Pulmonary artery endothelial cell (primary cell): Measurements from ENCODE around the gene LPIN3. TPM values are rescaled to one million over a fixed set of nuclear protein-coding genes. Genes with fewer than 3 reads are reported as not detected.

Source experiments
- DNase-seq: peaks from one replicate; pipeline ENCODE4 v3.0.0-alpha.2; 2011; ENCODE audit warnings: low read depth, low spot score
- total RNA-seq: library from RNA; depleted of rRNA; stranded (reverse); fragments of >200 nt; gene quantifications from 2 replicates; pipeline ENCODE4 v1.2.3, GENCODE V29; 2014

LPIN3 gene
- total RNA-seq, 1 donor from 2014 or later: 2.1 TPM

DNA sequence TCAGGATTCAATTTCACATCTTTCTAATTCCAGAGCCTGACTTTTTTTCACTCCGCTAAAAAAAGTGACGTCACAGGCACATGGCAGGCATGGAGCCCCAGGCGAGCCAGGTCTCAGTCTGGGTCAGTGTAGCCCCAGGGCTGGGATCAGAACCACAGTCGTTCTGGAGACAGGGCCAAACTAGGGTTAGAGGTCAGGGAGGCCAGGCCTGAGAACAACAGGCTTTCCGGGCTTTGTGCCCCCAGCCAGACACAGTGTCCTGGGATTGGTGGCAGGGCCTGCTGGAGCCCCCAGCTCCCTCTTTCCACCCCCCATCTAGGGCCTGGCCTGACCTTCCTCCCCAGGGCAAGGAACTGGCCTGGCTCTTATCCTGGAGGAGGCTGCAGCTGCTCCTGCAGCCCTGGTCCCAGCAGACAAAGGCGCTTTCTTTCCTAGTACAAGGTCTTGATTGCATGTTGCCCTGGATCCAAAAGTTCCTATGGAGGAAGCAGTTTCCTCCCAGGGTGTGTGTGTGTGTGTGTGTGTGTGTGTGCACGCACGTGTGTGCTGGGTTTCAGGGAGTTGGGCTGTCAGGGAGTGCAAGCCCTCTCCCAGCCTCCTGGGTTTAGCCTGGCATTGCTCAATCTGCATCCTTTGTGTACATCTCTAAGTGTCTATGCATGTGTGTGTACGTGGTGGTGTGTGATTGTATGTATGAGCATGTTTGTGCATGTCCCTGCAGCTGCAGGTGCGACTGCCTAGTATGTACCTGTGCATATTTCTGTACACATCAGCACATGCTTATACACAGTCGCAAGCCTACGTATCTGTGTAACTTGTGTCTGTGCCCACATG, 52.5 kb downstream of the LPIN3 start:
- DNase-seq: no peak

GRCh38 chr20:41393705-41394066, 53.1 kb downstream of the LPIN3 start:
- no peak for DNase-seq

GRCh38 chr20:41394081-41394480, 53.5 kb downstream of the LPIN3 start:
- no peak for DNase-seq

DNA sequence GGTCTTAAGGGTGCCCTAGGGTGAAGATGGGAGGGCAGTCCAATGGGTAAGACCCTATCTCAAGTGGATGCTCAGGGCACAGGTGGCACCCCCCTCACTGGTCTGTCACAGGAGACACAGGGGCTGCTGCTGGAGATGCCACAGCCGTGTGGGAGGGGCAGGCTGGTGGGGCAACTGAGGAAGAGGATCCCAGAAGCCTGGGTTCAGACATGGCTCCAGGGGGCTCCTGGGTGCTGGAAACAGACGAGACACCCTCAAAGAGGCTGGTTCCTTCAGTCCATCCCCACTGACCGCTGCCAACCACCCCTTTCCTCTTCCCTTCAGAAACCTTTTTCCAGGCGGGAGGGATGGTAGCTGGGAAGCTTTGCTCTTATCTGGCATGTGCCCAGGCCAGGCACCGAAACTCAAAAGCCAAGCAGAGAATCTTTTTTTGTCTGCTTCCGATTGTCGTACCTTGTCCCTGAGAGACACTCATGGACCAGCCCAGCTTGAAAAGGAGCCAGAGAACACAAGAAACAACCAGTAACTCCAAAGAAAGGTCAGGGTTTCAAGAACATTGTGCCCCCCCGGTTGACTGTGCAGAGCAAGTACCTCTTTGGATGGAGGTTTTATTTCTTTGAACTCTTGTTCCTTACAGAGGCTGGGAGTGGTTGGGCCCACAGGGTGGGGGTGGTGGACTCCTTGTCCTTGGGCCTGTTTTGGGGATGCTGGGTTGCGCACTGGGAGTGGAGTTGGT, 54.5 kb downstream of the LPIN3 start:
- no peak for DNase-seq

DNA sequence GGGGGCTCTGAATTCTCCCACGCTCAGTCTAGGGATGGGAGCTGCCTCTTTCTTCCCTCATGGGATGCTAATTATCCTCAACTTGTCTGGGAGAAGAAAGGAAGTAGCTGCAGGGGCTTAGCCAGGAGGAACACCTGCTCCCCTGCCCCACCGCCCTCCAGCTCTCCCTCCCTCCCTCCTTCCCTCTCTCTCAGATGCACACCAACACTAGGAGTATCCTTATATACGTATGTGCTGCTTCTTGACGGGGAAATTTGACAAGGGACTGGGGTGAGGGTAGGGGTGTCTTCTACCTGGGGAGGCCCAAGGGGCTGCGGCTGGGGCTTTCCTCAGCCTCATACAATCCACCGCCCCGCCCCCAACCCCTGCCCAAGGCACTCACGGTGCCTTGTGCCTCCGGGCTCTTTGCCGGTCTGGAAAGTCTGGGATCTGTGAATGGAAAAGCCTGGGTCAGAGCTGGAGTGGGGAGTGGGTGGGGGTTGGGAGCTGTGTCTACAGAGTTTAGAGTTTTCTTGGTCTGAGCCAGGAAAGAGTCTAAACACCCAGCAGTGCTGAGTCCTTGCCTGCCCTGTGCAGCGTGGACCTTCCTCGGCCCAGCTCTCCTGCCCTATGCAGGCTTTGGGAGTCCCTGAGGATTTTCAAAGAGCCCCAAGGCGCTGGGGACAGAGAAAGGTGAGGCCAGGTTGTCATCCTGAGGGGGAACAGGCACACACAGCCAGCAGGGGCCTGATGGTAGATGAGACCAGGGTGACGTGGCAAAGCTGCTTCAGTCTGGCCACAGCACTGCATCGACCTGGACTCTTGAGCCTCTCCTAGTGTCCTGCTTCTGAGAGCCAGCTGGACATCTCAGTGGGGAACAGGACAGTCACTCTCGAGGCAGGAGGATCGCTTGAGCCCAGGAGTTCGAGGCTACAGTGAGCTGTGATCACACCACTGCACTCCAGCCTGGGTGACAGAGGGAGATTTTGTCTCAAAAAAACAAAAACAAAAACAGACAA, 55.3 kb downstream of the LPIN3 start:
- DNase-seq: no peak

GRCh38 chr20:41398408-41398807, 57.8 kb downstream of the LPIN3 start:
- DNase-seq: no peak

DNA sequence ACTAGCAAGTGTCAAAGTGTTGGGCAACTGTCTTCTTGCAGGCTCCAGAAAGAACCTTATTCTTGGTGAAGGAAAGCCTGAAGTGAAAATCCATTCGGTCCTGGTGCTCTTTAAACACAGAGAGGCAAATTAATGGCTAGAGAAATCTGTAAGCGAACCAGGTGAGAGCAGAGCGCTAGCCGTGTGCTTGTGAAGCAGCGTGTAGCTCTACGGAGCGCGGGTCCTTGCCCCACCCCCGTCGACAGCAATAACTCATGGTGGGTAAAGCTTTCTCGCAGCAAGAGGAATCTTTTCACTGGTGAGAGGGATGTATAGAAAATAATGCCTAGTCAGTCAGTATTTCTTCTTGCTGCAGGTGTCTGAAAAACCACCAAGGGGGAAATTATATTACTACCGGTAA, 63.0 kb downstream of the LPIN3 start:
- no peak for DNase-seq

DNA sequence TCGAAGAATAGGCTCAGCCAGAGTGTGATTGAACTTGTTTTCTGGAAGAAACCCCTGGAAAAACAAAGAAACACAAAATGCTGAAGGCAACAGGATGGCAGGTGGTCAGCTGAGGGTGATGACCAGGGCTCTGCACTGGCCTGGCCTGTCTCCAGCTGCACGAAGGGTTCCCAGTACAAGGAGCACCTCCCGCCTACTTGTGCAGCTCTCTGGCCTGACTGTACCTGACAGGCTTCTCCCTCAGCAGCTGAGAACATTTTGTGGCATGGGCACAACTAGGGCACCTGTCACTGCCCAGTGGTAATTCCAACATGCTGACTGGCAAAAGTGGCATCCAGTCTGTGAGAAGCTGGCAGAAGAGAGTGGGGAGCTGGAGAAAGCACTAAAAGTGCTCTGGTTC, 64.8 kb downstream of the LPIN3 start:
- DNase-seq: no peak

- DNase-seq: no peak
These were observed 65.7 kb downstream of the LPIN3 start for GRCh38 chr20:41406353-41406752.

DNA sequence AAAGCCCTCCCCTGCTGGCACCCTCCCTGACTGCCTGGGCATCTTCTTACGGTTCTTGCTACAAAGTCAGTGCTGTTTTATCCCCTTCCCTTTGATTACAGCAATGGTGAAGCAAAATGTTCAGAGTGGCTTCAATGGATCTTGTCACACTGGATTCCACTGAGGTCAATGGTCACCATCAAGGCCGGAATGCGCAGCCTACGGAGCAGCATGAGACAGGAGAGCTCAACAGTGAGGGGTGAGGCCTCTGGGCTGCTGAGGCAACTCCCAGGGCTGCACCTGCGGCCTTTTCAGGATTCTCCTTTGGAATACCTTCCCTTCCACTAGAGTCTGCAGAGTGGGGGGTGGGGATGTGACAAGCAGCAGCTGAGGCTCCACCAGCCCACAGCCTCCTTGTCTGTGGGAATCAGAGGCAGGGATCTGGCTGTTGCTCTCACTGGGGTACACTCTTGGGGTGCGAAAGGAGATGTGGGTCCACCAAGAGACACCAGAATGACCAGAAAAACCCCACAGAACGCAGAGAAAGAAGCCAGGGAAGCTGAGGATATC, 66.3 kb downstream of the LPIN3 start:
- DNase-seq: no peak

DNA sequence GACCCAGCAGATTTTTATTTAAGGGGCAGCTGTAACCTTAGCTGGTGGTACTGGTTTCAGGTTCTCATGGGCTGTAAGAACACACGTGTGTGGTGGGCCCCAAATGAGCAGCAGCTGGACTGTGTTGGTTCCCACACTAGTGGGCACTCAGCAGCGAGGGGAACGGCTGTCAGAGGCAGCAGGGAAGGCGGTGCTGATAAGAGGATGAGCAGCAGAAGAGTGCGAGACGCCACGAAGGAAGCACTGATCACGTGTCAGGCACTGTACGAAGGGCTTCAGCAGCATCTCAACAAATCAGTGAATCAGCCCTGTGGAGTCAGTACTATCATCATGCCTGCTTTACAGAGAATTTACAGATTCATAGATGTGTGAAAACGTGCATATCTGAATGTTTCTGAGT, 67.0 kb downstream of the LPIN3 start:
- no peak for DNase-seq

DNA sequence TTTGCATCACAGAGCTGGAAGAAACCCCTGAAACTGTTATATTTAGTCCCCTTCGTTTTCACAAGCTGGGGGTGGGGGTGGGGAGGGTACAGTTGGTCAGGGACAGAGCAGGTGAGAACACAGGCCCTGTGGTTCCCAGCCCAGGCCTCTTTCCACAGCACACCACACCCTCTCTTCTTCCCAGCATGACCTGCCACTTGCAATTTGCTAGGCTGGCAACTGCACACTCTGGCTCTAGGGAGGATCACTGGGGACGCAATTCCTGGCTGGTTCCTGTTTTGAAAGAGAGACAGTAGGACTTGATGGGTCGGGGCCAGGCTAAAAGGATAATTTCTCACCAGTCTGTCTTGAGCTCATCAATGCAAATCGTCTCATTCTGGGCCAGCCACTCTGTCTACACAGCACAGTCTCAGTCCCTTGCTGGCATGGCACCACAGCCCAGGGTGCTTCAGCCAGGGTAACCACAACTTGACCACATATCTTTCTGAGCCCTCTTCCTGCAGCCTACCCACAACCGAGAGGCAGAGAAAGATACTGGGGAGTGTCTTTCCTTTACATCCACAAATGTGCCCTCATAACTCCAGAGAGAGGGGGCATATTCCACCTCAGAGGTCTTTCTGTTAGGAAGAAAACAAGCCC, 67.7 kb downstream of the LPIN3 start:
- DNase-seq: no peak

DNA sequence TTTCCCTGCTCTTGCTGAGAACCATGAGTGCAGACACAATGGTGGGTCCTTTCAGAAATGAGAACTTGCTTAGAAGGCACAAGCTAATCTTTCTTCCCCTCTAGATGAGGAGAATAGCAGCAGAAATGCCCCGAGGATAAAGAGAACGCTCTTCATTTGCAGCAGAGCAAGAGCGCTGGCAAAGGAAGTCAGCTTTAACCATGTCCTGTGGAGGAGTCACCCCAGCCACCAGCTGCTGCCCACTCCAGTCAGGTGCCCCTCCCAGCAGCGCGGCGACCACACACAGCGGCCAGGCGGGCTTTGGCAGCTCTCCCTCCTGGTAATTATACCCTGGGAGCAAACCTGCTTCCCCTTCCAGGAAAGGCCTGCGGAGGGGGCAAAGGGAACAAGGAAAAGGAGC, 68.4 kb downstream of the LPIN3 start:
- DNase-seq: no peak

Other genes starting within 250 kb of the LPIN3 start
- gene PLCG1, start 203.3 kb upstream of the LPIN3 start, total RNA-seq: 94.7 and 129 TPM in 2 replicates
- gene ZHX3, start 23.1 kb upstream of the LPIN3 start, total RNA-seq: 8.8 and 9.0 TPM in 2 replicates
- 0.04 TPM in 1 of 2 replicates, not detected in the other for gene EMILIN3, start 26.0 kb downstream of the LPIN3 start, total RNA-seq